HG03378 (cell line): ENCODE data around the gene GEMIN5.

ENCODE experiments used
- ATAC-seq: cut with Tn5 transposase; IDR thresholded peaks from one replicate; pipeline ENCODE4 v1.9.1; 2021; ENCODE audit warnings: mild to moderate bottlenecking, moderate library complexity; ENCODE audit not compliant: unreplicated experiment

Gene GEMIN5

GRCh38 chr5:154895606-154896561, 42.1 kb downstream of the GEMIN5 start:
- ATAC-seq: no peak

- ATAC-seq: no peak
Observed at GRCh38 chr5:154893381-154893780, 44.6 kb downstream of the GEMIN5 start.

- no peak for ATAC-seq
Observed at GRCh38 chr5:154892369-154892771, 45.6 kb downstream of the GEMIN5 start.

GRCh38 chr5:154885439-154885838, 52.6 kb downstream of the GEMIN5 start:
- no peak for ATAC-seq

GRCh38 chr5:154884424-154884823, 53.6 kb downstream of the GEMIN5 start:
- ATAC-seq: no peak

GRCh38 chr5:154881986-154882385, 56.0 kb downstream of the GEMIN5 start:
- no peak for ATAC-seq

- no peak for ATAC-seq
Observed at GRCh38 chr5:154878642-154879335, 59.2 kb downstream of the GEMIN5 start.

GRCh38 chr5:154873791-154874331, 64.2 kb downstream of the GEMIN5 start:
- ATAC-seq: no peak

- no peak for ATAC-seq
Observed at GRCh38 chr5:154871734-154872133, 66.3 kb downstream of the GEMIN5 start.

GRCh38 chr5:154868702-154869101, 69.3 kb downstream of the GEMIN5 start:
- ATAC-seq: no peak

GRCh38 chr5:154866841-154867240, 71.2 kb downstream of the GEMIN5 start:
- ATAC-seq: no peak

- no peak for ATAC-seq
Observed at GRCh38 chr5:154865466-154866184, 72.4 kb downstream of the GEMIN5 start.

- ATAC-seq: no peak
Observed at GRCh38 chr5:154863291-154864080, 74.5 kb downstream of the GEMIN5 start.

- ATAC-seq: no peak
Observed at GRCh38 chr5:154862766-154863165, 75.2 kb downstream of the GEMIN5 start.

GRCh38 chr5:154861946-154862345, 76.1 kb downstream of the GEMIN5 start:
- ATAC-seq: no peak

- no peak for ATAC-seq
Observed at GRCh38 chr5:154860765-154861164, 77.2 kb downstream of the GEMIN5 start.

GRCh38 chr5:154860123-154860522, 77.9 kb downstream of the GEMIN5 start:
- ATAC-seq: no peak

- ATAC-seq: peak; percentile 27
Observed at GRCh38 chr5:154858972-154859871, 78.8 kb downstream of the GEMIN5 start.

GRCh38 chr5:154858297-154858971, 79.6 kb downstream of the GEMIN5 start, which contains the start of gene CNOT8:
CNOT8 (plus strand) TSS chr5:154858627; CDS start chr5:154863279, 4,652 bp downstream.
- ATAC-seq: peak; percentile 63
